ENCODE measurements around the gene WDR70. TPM values are rescaled to one million over a fixed set of nuclear protein-coding genes. Genes with fewer than 3 reads are reported as not detected.
"Not testable (repeated sequence)": the region's sequence is repeated elsewhere in the genome, so short reads cannot be mapped to it uniquely, and the experiment has no call there.

Gene WDR70
- total RNA-seq, 1 donor from 2014 or later, result 27.7 TPM

GRCh38 chr5:37453252-37453651 is 74.1 kb downstream of the WDR70 start:
- DNase-seq (ENCODE audit: low read depth in 2 of 2), result not testable (repeated sequence)

- DNase-seq (ENCODE audit: low read depth in 2 of 2), result not testable (repeated sequence)
Measured at GRCh38 chr5:37454402-37455055, 75.4 kb downstream of the WDR70 start.

- DNase-seq (ENCODE audit: low read depth in 2 of 2), result not testable (repeated sequence)
Measured at GRCh38 chr5:37463191-37464051, 84.3 kb downstream of the WDR70 start.

GRCh38 chr5:37464581-37464980 is 85.5 kb downstream of the WDR70 start:
- not testable (repeated sequence) for DNase-seq (ENCODE audit: low read depth in 2 of 2)

GRCh38 chr5:37469383-37469782 is 90.3 kb downstream of the WDR70 start:
- not testable (repeated sequence) for DNase-seq (ENCODE audit: low read depth in 2 of 2)

GRCh38 chr5:37471666-37472197 is 92.6 kb downstream of the WDR70 start:
- DNase-seq (ENCODE audit: low read depth in 2 of 2), result no peak

GRCh38 chr5:37477426-37477825 is 98.3 kb downstream of the WDR70 start:
- DNase-seq (ENCODE audit: low read depth in 2 of 2), result no peak

GRCh38 chr5:37478121-37478894 is 99.2 kb downstream of the WDR70 start:
- no peak for DNase-seq (ENCODE audit: low read depth in 2 of 2)

- DNase-seq (ENCODE audit: low read depth in 2 of 2), result not testable (repeated sequence)
Measured at GRCh38 chr5:37481395-37481794, 102.3 kb downstream of the WDR70 start.

GRCh38 chr5:37490120-37490810 is 111.1 kb downstream of the WDR70 start:
- DNase-seq (ENCODE audit: low read depth in 2 of 2), result no peak

GRCh38 chr5:37490931-37491330 is 111.8 kb downstream of the WDR70 start:
- no peak for DNase-seq (ENCODE audit: low read depth in 2 of 2)

- DNase-seq (ENCODE audit: low read depth in 2 of 2), result no peak
Measured at GRCh38 chr5:37492778-37493555, 113.8 kb downstream of the WDR70 start.

- DNase-seq (ENCODE audit: low read depth in 2 of 2), result no peak
Measured at GRCh38 chr5:37494756-37495155, 115.6 kb downstream of the WDR70 start.

- DNase-seq (ENCODE audit: low read depth in 2 of 2), result peak in 1 of 2 donors; percentile 23
Measured at GRCh38 chr5:37495210-37495609, 116.1 kb downstream of the WDR70 start.

GRCh38 chr5:37495668-37496347 is 116.7 kb downstream of the WDR70 start:
- DNase-seq (ENCODE audit: low read depth in 2 of 2), result no peak

GRCh38 chr5:37496902-37497445 is 117.9 kb downstream of the WDR70 start:
- no peak for DNase-seq (ENCODE audit: low read depth in 2 of 2)

GRCh38 chr5:37501152-37501551 is 122.0 kb downstream of the WDR70 start:
- DNase-seq (ENCODE audit: low read depth in 2 of 2), result peak in 1 of 2 donors; percentile 30

GRCh38 chr5:37506241-37506640 is 127.1 kb downstream of the WDR70 start:
- DNase-seq (ENCODE audit: low read depth in 2 of 2), result no peak

- no peak for DNase-seq (ENCODE audit: low read depth in 2 of 2)
Measured at GRCh38 chr5:37506722-37507121, 127.6 kb downstream of the WDR70 start.

Data from dermis microvascular lymphatic vessel endothelial cell (primary cell).